Activated naive CD8-positive, alpha-beta T cell (primary cell): ENCODE data around the gene RAB17.
"Not testable (repeated sequence)": the region's sequence is repeated elsewhere in the genome, so short reads cannot be mapped to it uniquely, and the experiment has no call there.

Experiments used
- H3K27ac Mint-ChIP-seq: one replicate; pipeline ENCODE4 v1.8.0; 2021; ENCODE audit warnings: mixed read lengths
- H3K27me3 Mint-ChIP-seq: one replicate; pipeline ENCODE4 v1.8.0; 2021; ENCODE audit warnings: mixed read lengths
- H3K36me3 Mint-ChIP-seq: one replicate; pipeline ENCODE4 v1.8.0; 2021; ENCODE audit warnings: mixed read lengths
- H3K4me1 Mint-ChIP-seq: one replicate; pipeline ENCODE4 v1.8.0; 2021; ENCODE audit warnings: low read depth, mixed read lengths
- H3K4me3 Mint-ChIP-seq: one replicate; pipeline ENCODE4 v1.8.0; 2021; ENCODE audit warnings: mild to moderate bottlenecking, mixed read lengths
- H3K9me3 Mint-ChIP-seq: one replicate; pipeline ENCODE4 v1.8.0; 2021; ENCODE audit warnings: low read depth, mixed read lengths

Gene RAB17

GRCh38 chr2:237614151-237614720 lies 23.7 kb upstream of the RAB17 start:
- no peak overlapping the region for H3K27ac Mint-ChIP-seq
- no peak overlapping the region for H3K4me3 Mint-ChIP-seq
- H3K27me3 Mint-ChIP-seq: no peaks in the 10 kb centered on the region
- no peaks in the 10 kb centered on the region for H3K9me3 Mint-ChIP-seq
- peaks cover 40% of the 10 kb centered on the region for H3K4me1 Mint-ChIP-seq
- peaks cover 2% of the 10 kb centered on the region for H3K36me3 Mint-ChIP-seq

GRCh38 chr2:237613679-237614078 lies 23.1 kb upstream of the RAB17 start:
- H3K9me3 Mint-ChIP-seq: no peaks in the 10 kb centered on the region
- no peaks in the 10 kb centered on the region for H3K27me3 Mint-ChIP-seq
- H3K27ac Mint-ChIP-seq: no peak overlapping the region
- H3K36me3 Mint-ChIP-seq: peaks cover 2% of the 10 kb centered on the region
- no peak overlapping the region for H3K4me3 Mint-ChIP-seq
- H3K4me1 Mint-ChIP-seq: peaks cover 40% of the 10 kb centered on the region

- Mint-ChIP-seq H3K27ac (no peak overlapping the region), H3K9me3 (no peaks in the 10 kb centered on the region), H3K36me3 (peaks cover 2% of the 10 kb centered on the region), H3K4me3 (no peak overlapping the region), H3K4me1 (peaks cover 34% of the 10 kb centered on the region), H3K27me3 (no peaks in the 10 kb centered on the region)
These were observed 22.2 kb upstream of the RAB17 start for GRCh38 chr2:237612527-237613357.

GRCh38 chr2:237606522-237606921 lies 16.0 kb upstream of the RAB17 start:
- not testable (repeated sequence) for H3K4me3 Mint-ChIP-seq, H3K36me3 Mint-ChIP-seq, H3K27ac Mint-ChIP-seq, H3K9me3 Mint-ChIP-seq, H3K27me3 Mint-ChIP-seq
- peaks cover 23% of the 10 kb centered on the region for H3K4me1 Mint-ChIP-seq

GRCh38 chr2:237604960-237605359 lies 14.4 kb upstream of the RAB17 start:
- H3K27ac Mint-ChIP-seq: no peak overlapping the region
- H3K9me3 Mint-ChIP-seq: no peaks in the 10 kb centered on the region
- H3K36me3 Mint-ChIP-seq: no peaks in the 10 kb centered on the region
- no peak overlapping the region for H3K4me3 Mint-ChIP-seq
- H3K4me1 Mint-ChIP-seq: peaks cover 23% of the 10 kb centered on the region
- no peaks in the 10 kb centered on the region for H3K27me3 Mint-ChIP-seq

GRCh38 chr2:237604391-237604790 lies 13.9 kb upstream of the RAB17 start:
- Mint-ChIP-seq H3K4me1 (peaks cover 23% of the 10 kb centered on the region), H3K27ac (no peak overlapping the region), H3K27me3 (no peaks in the 10 kb centered on the region), H3K36me3 (no peaks in the 10 kb centered on the region), H3K4me3 (no peak overlapping the region), H3K9me3 (no peaks in the 10 kb centered on the region)

- Mint-ChIP-seq H3K9me3 (no peaks in the 10 kb centered on the region), H3K27me3 (no peaks in the 10 kb centered on the region), H3K4me3 (peak overlapping the region; percentile 51), H3K27ac (peak overlapping the region; percentile 73), H3K4me1 (peaks cover 23% of the 10 kb centered on the region), H3K36me3 (no peaks in the 10 kb centered on the region)
These were observed 13.3 kb upstream of the RAB17 start for GRCh38 chr2:237603718-237604362.

GRCh38 chr2:237603049-237603717 lies 12.6 kb upstream of the RAB17 start:
- Mint-ChIP-seq H3K36me3 (no peaks in the 10 kb centered on the region), H3K27me3 (no peaks in the 10 kb centered on the region), H3K4me1 (peaks cover 23% of the 10 kb centered on the region), H3K27ac (peak overlapping the region; percentile 73), H3K9me3 (no peaks in the 10 kb centered on the region), H3K4me3 (peak overlapping the region; percentile 51)

GRCh38 chr2:237602409-237602808 lies 11.9 kb upstream of the RAB17 start:
- Mint-ChIP-seq H3K4me1 (peaks cover 23% of the 10 kb centered on the region), H3K27me3 (no peaks in the 10 kb centered on the region), H3K36me3 (no peaks in the 10 kb centered on the region), H3K27ac (no peak overlapping the region), H3K9me3 (no peaks in the 10 kb centered on the region), H3K4me3 (no peak overlapping the region)

- H3K9me3 Mint-ChIP-seq: no peaks in the 10 kb centered on the region
- H3K4me1 Mint-ChIP-seq: peaks cover 23% of the 10 kb centered on the region
- no peak overlapping the region for H3K27ac Mint-ChIP-seq
- H3K4me3 Mint-ChIP-seq: no peak overlapping the region
- no peaks in the 10 kb centered on the region for H3K36me3 Mint-ChIP-seq
- no peaks in the 10 kb centered on the region for H3K27me3 Mint-ChIP-seq
These were observed 11.1 kb upstream of the RAB17 start for GRCh38 chr2:237601453-237602116.

- Mint-ChIP-seq H3K9me3 (no peaks in the 10 kb centered on the region), H3K4me1 (peaks cover 22% of the 10 kb centered on the region), H3K4me3 (no peak overlapping the region), H3K27ac (no peak overlapping the region), H3K27me3 (no peaks in the 10 kb centered on the region), H3K36me3 (no peaks in the 10 kb centered on the region)
These were observed 9.8 kb upstream of the RAB17 start for GRCh38 chr2:237600205-237600846.

GRCh38 chr2:237599465-237600110 lies 9.1 kb upstream of the RAB17 start:
- no peak overlapping the region for H3K27ac Mint-ChIP-seq

GRCh38 chr2:237598468-237599208 lies 8.1 kb upstream of the RAB17 start:
- no peak overlapping the region for H3K4me3 Mint-ChIP-seq
- H3K4me1 Mint-ChIP-seq: peaks cover 10% of the 10 kb centered on the region
- H3K27me3 Mint-ChIP-seq: no peaks in the 10 kb centered on the region
- H3K27ac Mint-ChIP-seq: no peak overlapping the region
- H3K36me3 Mint-ChIP-seq: no peaks in the 10 kb centered on the region
- H3K9me3 Mint-ChIP-seq: no peaks in the 10 kb centered on the region

More at GRCh38 chr2:237599465-237600110, 9.1 kb upstream of the RAB17 start:
- H3K4me1 Mint-ChIP-seq: peaks cover 16% of the 10 kb centered on the region
- no peaks in the 10 kb centered on the region for H3K27me3 Mint-ChIP-seq
- H3K4me3 Mint-ChIP-seq: no peak overlapping the region
- no peaks in the 10 kb centered on the region for H3K9me3 Mint-ChIP-seq
- no peaks in the 10 kb centered on the region for H3K36me3 Mint-ChIP-seq
